PC-3 (cell line): ENCODE results near the gene PCDHA1. TPM values are rescaled to one million over a fixed set of nuclear protein-coding genes. Genes with fewer than 3 reads are reported as not detected.
A peak's percentile ranks its signal among the peaks of the same experiment; 100 is the strongest.

ENCODE experiments used
- ATAC-seq: fragments of 200-7000 bp; cut with Tn5 transposase; 2 replicates; pipeline ENCODE4 v1.9.1; 2020; ENCODE audit warnings: mild to moderate bottlenecking, moderate library complexity
- BruUV-seq: library from RNA; stranded (reverse); fragments of 400-500 nt; replicated peaks from 2 replicates; lab custom pipeline; 2021; lab: Mats Ljungman, UMichigan
- CTCF ChIA-PET: fragments of 300-600 bp; sonication (Branson Sonifier 250); formaldehyde crosslinking; loops from one replicate; lab custom pipeline; 2022; ENCODE audit warnings: antibody characterized with exemption; lab: Charles Lee
- POLR2A ChIA-PET: fragments of 300-600 bp; sonication (Branson Sonifier 250); formaldehyde crosslinking; loops from one replicate; lab custom pipeline; 2022; ENCODE audit warnings: antibody characterized with exemption; ENCODE audit not compliant: unreplicated experiment; lab: Charles Lee
- DNase-seq: peaks from one replicate; pipeline ENCODE4 v3.0.0-alpha.2; 2015
- H2AFZ ChIP-seq: fragments of 300-600 bp; sonication (generic); 2 replicates; pipeline ENCODE4 v1.6.0; 2016; ENCODE audit warnings: antibody characterized with exemption, low read length
- H3F3A ChIP-seq: fragments of 300-600 bp; sonication (generic); one replicate; pipeline ENCODE4 v1.6.0; 2017; ENCODE audit warnings: antibody characterized with exemption, low read length, control low read depth, mild to moderate bottlenecking; ENCODE audit not compliant: unreplicated experiment
- H3K27ac ChIP-seq: fragments of 300-600 bp; sonication (generic); 2 replicates; pipeline ENCODE4 v1.5.1; 2016; ENCODE audit warnings: mild to moderate bottlenecking, low read length
- H3K27me3 ChIP-seq: fragments of 300-600 bp; sonication (generic); 2 replicates; pipeline ENCODE4 v1.6.1; 2016; ENCODE audit warnings: low read length, mixed read lengths
- H3K36me3 ChIP-seq: fragments of 300-600 bp; sonication (generic); 2 replicates; pipeline ENCODE4 v1.6.1; 2016; ENCODE audit warnings: low read depth, mixed run types, low read length, mixed read lengths
- H3K4me1 ChIP-seq: fragments of 300-600 bp; sonication (generic); 2 replicates; pipeline ENCODE4 v1.5.1; 2016; ENCODE audit warnings: low read length; ENCODE audit not compliant: insufficient read depth
- H3K4me2 ChIP-seq: fragments of 300-600 bp; sonication (generic); 2 replicates; pipeline ENCODE4 v1.6.0; 2016; ENCODE audit warnings: low read length
- H3K4me3 ChIP-seq: fragments of 300-600 bp; sonication (generic); 2 replicates; pipeline ENCODE4 v1.5.1; 2016; ENCODE audit warnings: mild to moderate bottlenecking, low read length, mixed read lengths
- H3K79me2 ChIP-seq: fragments of 300-600 bp; sonication (generic); 2 replicates; pipeline ENCODE4 v1.6.1; 2017; ENCODE audit warnings: low read length, mixed read lengths
- H3K9ac ChIP-seq: fragments of 300-600 bp; sonication (generic); 2 replicates; pipeline ENCODE4 v1.6.0; 2016; ENCODE audit warnings: mild to moderate bottlenecking, low read length
- H3K9me2 ChIP-seq: fragments of 300-600 bp; sonication (generic); replicated peaks from 2 replicates; pipeline ENCODE4 v1.6.1; 2016; ENCODE audit warnings: mixed run types, low read length, mixed read lengths
- H3K9me3 ChIP-seq: fragments of 300-600 bp; sonication (generic); 2 replicates; pipeline ENCODE4 v1.6.1; 2016; ENCODE audit warnings: low read length, mixed read lengths
- H4K20me1 ChIP-seq: fragments of 300-600 bp; sonication (generic); 2 replicates; pipeline ENCODE4 v1.6.1; 2016; ENCODE audit warnings: low read length, mixed read lengths
- CTCF ChIP-seq: fragments of 300-600 bp; sonication (generic); conservative IDR thresholded peaks from 2 replicates; pipeline ENCODE4 v1.5.1; 2017; ENCODE audit warnings: antibody characterized with exemption, low read depth, mild to moderate bottlenecking, low read length
- EZH2 ChIP-seq: fragments of 300-600 bp; sonication (generic); IDR thresholded peaks from one replicate; pipeline ENCODE4 v1.6.1; 2017; ENCODE audit warnings: antibody characterized with exemption, mild to moderate bottlenecking, low read length; ENCODE audit not compliant: unreplicated experiment
- EZH2phosphoT487 ChIP-seq: fragments of 300-600 bp; sonication (generic); IDR thresholded peaks from 2 replicates; pipeline ENCODE4 v1.6.1; 2018; ENCODE audit warnings: mild to moderate bottlenecking, antibody characterized with exemption, low read length, borderline replicate concordance
- intact Hi-C: fragments of 100-400 bp; cut with micrococcal nuclease; formaldehyde crosslinking; loops from 2 replicates; pipeline ENCODE4 v1.9.0; 2023
- total RNA-seq: library from RNA; depleted of rRNA; stranded (reverse); fragments of >200 nt; gene quantifications from 2 replicates; pipeline ENCODE4 v1.2.3, GENCODE V29; 2014; rRNA removed

The PCDHA1 gene
- total RNA-seq, 1 experiment from 2014 or later: not detected

DNA sequence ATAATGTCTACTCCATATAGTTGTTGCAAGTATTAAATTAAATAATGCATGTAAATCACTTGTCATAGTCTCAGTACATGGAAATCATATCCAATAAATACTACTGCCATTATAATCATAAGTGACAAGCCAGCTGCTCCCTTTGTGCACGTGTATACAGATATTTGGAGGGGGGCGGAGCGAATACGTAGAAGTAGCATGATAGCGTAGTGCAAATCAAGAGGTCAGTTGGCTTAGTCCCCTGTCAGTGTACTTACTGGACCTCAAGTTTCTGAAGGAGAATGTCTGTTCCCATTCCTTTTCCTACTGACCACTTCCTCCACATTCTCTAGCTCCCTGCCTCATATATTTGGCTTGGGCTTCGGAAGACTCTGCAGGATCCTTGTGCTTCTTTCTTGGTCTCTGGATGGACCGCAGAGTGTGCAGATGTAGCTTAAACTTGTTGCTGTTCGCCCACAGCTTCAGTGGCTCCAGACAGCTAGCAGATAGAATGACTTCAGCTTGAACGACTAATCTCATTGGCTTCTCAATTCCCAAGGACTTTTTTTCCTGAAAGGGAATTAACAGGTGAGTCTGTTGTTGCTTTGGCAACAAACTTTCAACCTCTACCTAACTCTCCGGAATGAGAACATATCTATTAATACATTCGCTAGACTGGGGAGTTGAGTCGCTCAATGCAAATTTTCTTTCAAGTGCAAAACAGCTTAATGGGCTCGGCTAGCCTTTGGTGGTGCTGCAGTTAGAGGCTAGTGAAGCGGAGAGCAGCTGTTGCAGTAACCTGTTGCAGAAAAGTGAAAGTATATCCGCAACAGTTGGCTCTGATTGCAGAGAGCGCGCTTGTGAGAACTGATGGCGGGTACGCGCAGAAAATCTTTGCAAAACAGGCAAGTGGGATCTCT is 264.9 kb downstream of the PCDHA1 start, which contains the start of gene PCDHB1:
PCDHB1 (plus strand) TSS at position 753 of the 899 bp plus-strand sequence; CDS start at position 850, 97 bp downstream.
- no peaks in the 10 kb centered on the region for H3K27me3 ChIP-seq
- TF ChIP-seq CTCF: no peak
- TF ChIP-seq EZH2phosphoT487: no peak
- TF ChIP-seq EZH2: no peak
- no peaks in the 10 kb centered on the region for H4K20me1 ChIP-seq
- no peak within 1 kb of the TSS for H3K9ac ChIP-seq
- H2AFZ ChIP-seq: peak within 1 kb of the TSS; percentile 89
- DNase-seq (peak; percentile 34), ATAC-seq (peak; percentile 77)
- intact Hi-C loops: no loop called here
- H3K79me2 ChIP-seq: no peaks in the 10 kb centered on the region
- H3K4me1 ChIP-seq: no peaks in the 10 kb centered on the region
- no peaks in the 10 kb centered on the region for H3K9me2 ChIP-seq
- H3K4me2 ChIP-seq: peak within 1 kb of the TSS; percentile 88
- H3K36me3 ChIP-seq: no peaks in the 10 kb centered on the region
- H3K9me3 ChIP-seq: no peaks in the 10 kb centered on the region
- no peak within 1 kb of the TSS for H3K27ac ChIP-seq
- ChIA-PET POLR2A (interaction anchor here (0.6 kb wide), 2 partner anchors 235 to 871 kb away, joined by 3 to 4 read pairs; no protein-coding TSS in a partner anchor), CTCF (interaction anchor here (0.8 to 1.2 kb wide), 2 partner anchors 10 to 209 kb away, joined by 3 read pairs; no protein-coding TSS in a partner anchor)
- H3F3A ChIP-seq: no peaks in the 10 kb centered on the region
- BruUV-seq: no TSS peak
- H3K4me3 ChIP-seq: peak within 1 kb of the TSS; percentile 80

- H3F3A ChIP-seq: no peaks in the 10 kb centered on the region
- H3K9me3 ChIP-seq: no peaks in the 10 kb centered on the region
- peak overlapping the region; percentile 80 for H3K4me3 ChIP-seq
- POLR2A ChIA-PET: interaction anchor here (0.6 kb wide), 1 partner anchor 872 kb away, joined by 4 read pairs; no protein-coding TSS in a partner anchor
- peak overlapping the region; percentile 89 for H2AFZ ChIP-seq
- intact Hi-C loops: no loop called here
- no peaks in the 10 kb centered on the region for H3K9me2 ChIP-seq
- no peaks in the 10 kb centered on the region for H4K20me1 ChIP-seq
- ATAC-seq: peak; percentile 72
- H3K4me2 ChIP-seq: peak overlapping the region; percentile 88
- no TSS peak for BruUV-seq
- H3K9ac ChIP-seq: no peak overlapping the region
- H3K27me3 ChIP-seq: no peaks in the 10 kb centered on the region
- peak; percentile 8 for DNase-seq
- TF ChIP-seq EZH2phosphoT487 (no peak), CTCF (no peak), EZH2 (no peak)
- no peaks in the 10 kb centered on the region for H3K36me3 ChIP-seq
- no peaks in the 10 kb centered on the region for H3K4me1 ChIP-seq
- H3K79me2 ChIP-seq: no peaks in the 10 kb centered on the region
- CTCF ChIA-PET: interaction anchor here (0.6 to 1.2 kb wide), 3 partner anchors 10 to 230 kb away, joined by 3 to 4 read pairs (median 3); partner anchors contain the start of gene PCDHA5
- no peak overlapping the region for H3K27ac ChIP-seq
Measured at GRCh38 chr5:141051521-141051866, 265.6 kb downstream of the PCDHA1 start.

Other genes with a start within 250 kb of the PCDHA1 start
- gene EIF4EBP3, start 238.5 kb upstream of the PCDHA1 start, total RNA-seq: not detected in 2 replicates
- gene SRA1, start 228.7 kb upstream of the PCDHA1 start, total RNA-seq: 48.6 and 55.8 TPM in 2 replicates
- gene APBB3, start 221.5 kb upstream of the PCDHA1 start, total RNA-seq: 11.4 and 13.6 TPM in 2 replicates
- 25.0 and 29.1 TPM in 2 replicates for gene SLC35A4, start 221.3 kb upstream of the PCDHA1 start, total RNA-seq
- not detected in 2 replicates for gene CD14, start 153.0 kb upstream of the PCDHA1 start, total RNA-seq
- gene TMCO6, start 146.7 kb upstream of the PCDHA1 start, total RNA-seq: 12.7 and 16.5 TPM in 2 replicates
- gene NDUFA2, start 138.5 kb upstream of the PCDHA1 start, total RNA-seq: 84.5 and 108 TPM in 2 replicates
- gene IK, start 138.3 kb upstream of the PCDHA1 start, total RNA-seq: 87.5 and 117 TPM in 2 replicates
- gene WDR55, start 121.2 kb upstream of the PCDHA1 start, total RNA-seq: 21.2 and 27.2 TPM in 2 replicates
- 0.75 and 1.1 TPM in 2 replicates for gene DND1, start 112.6 kb upstream of the PCDHA1 start, total RNA-seq
- gene HARS1, start 94.8 kb upstream of the PCDHA1 start, total RNA-seq: 76.1 and 87.1 TPM in 2 replicates
- gene HARS2, start 94.7 kb upstream of the PCDHA1 start, total RNA-seq: 23.3 and 29.7 TPM in 2 replicates
- 28.2 and 36.8 TPM in 2 replicates for gene ZMAT2, start 85.7 kb upstream of the PCDHA1 start, total RNA-seq
- not detected in 2 replicates for gene PCDHA2, start 8.7 kb downstream of the PCDHA1 start, total RNA-seq
- not detected in 2 replicates for gene PCDHA3, start 14.9 kb downstream of the PCDHA1 start, total RNA-seq
- gene PCDHA4, start 20.9 kb downstream of the PCDHA1 start, total RNA-seq: 1.5 and 1.6 TPM in 2 replicates
- 1.3 and 1.5 TPM in 2 replicates for gene PCDHA5, start 35.5 kb downstream of the PCDHA1 start, total RNA-seq
- 0.22 and 0.35 TPM in 2 replicates for gene PCDHA6, start 41.8 kb downstream of the PCDHA1 start, total RNA-seq
- 0.26 and 0.52 TPM in 2 replicates for gene PCDHA7, start 48.1 kb downstream of the PCDHA1 start, total RNA-seq
- gene PCDHA8, start 55.0 kb downstream of the PCDHA1 start, total RNA-seq: 0.11 TPM in 1 of 2 replicates, not detected in the other
- gene PCDHA9, start 62.2 kb downstream of the PCDHA1 start, total RNA-seq: 0.22 and 0.35 TPM in 2 replicates
- 0.04 and 0.23 TPM in 2 replicates for gene PCDHA10, start 69.8 kb downstream of the PCDHA1 start, total RNA-seq
- 0.33 TPM in 1 of 2 replicates, not detected in the other for gene PCDHA11, start 82.8 kb downstream of the PCDHA1 start, total RNA-seq
- gene PCDHA12, start 89.2 kb downstream of the PCDHA1 start, total RNA-seq: 7.0 and 8.2 TPM in 2 replicates
- gene PCDHA13, start 96.0 kb downstream of the PCDHA1 start, total RNA-seq: 3.2 and 6.2 TPM in 2 replicates
- gene PCDHAC1, start 140.2 kb downstream of the PCDHA1 start, total RNA-seq: 4.8 and 6.2 TPM in 2 replicates
- 4.2 and 8.2 TPM in 2 replicates for gene PCDHAC2, start 180.3 kb downstream of the PCDHA1 start, total RNA-seq